Osteoblast (primary cell): Measurements from ENCODE around the gene GPR132. TPM values are rescaled to one million over a fixed set of nuclear protein-coding genes. Genes with fewer than 3 reads are reported as not detected.
"Not testable (repeated sequence)": the region's sequence is repeated elsewhere in the genome, so short reads cannot be mapped to it uniquely, and the experiment has no call there.

Experiments
- DNase-seq: peaks from one replicate; pipeline ENCODE4 v3.0.0; 2011; ENCODE audit warnings: low spot score, mixed read lengths; ENCODE audit not compliant: insufficient read length; ENCODE audit errors: missing footprints
- H2AFZ ChIP-seq: 2 replicates; pipeline ENCODE4 v1.6.0; 2011; ENCODE audit warnings: mild to moderate bottlenecking, low read length
- H3K27ac ChIP-seq: 2 replicates; pipeline ENCODE4 v1.5.1; 2011; ENCODE audit warnings: mild to moderate bottlenecking, low read depth, low read length, moderate library complexity
- H3K27me3 ChIP-seq: 2 replicates; pipeline ENCODE4 v1.6.0; 2012; ENCODE audit warnings: mild to moderate bottlenecking, control low read depth, inconsistent platforms, low read length, moderate library complexity; ENCODE audit not compliant: insufficient read depth
- H3K36me3 ChIP-seq: 2 replicates; pipeline ENCODE4 v1.5.1; 2011; ENCODE audit warnings: mild to moderate bottlenecking, low read length, control low read depth, moderate library complexity; ENCODE audit not compliant: insufficient read depth
- H3K4me1 ChIP-seq: 2 replicates; pipeline ENCODE4 v1.5.1; 2011; ENCODE audit warnings: mild to moderate bottlenecking, low read length, control low read depth, moderate library complexity; ENCODE audit not compliant: insufficient read depth
- H3K4me2 ChIP-seq: 2 replicates; pipeline ENCODE4 v1.6.0; 2011; ENCODE audit warnings: mild to moderate bottlenecking, low read length; ENCODE audit not compliant: insufficient read depth
- H3K4me3 ChIP-seq: fragments of 200-600 bp; sonication (generic); 3 replicates; pipeline ENCODE4 v1.5.1; 2012; ENCODE audit warnings: mild to moderate bottlenecking, low read length, inconsistent platforms; ENCODE audit not compliant: insufficient read depth
- H3K79me2 ChIP-seq: 2 replicates; pipeline ENCODE4 v1.6.0; 2012; ENCODE audit warnings: mild to moderate bottlenecking, low read length, control low read depth, inconsistent platforms; ENCODE audit not compliant: insufficient read depth
- H3K9me3 ChIP-seq: 2 replicates; pipeline ENCODE4 v1.5.1; 2011; ENCODE audit warnings: low read depth, low read length, control low read depth
- H4K20me1 ChIP-seq: 2 replicates; pipeline ENCODE4 v1.6.0; 2012; ENCODE audit warnings: mild to moderate bottlenecking, low read length, control low read depth; ENCODE audit not compliant: insufficient read depth
- total RNA-seq: library from RNA; depleted of rRNA; stranded (reverse); fragments of >200 nt; gene quantifications from 2 replicates; pipeline ENCODE4 v1.2.3, GENCODE V29; 2012
- TF ChIP-seq, protein P1 (sequence below): IDR thresholded peaks from 2 replicates; pipeline ENCODE4 v1.5.1; 2011; ENCODE audit warnings: mild to moderate bottlenecking, low read depth, low read length, moderate library complexity; ENCODE audit errors: extremely low read depth

Gene GPR132
- total RNA-seq, 1 donor = under 0.01 TPM

- no peaks in the 10 kb centered on the region for H3K9me3 ChIP-seq
- TF ChIP-seq, protein P1, sequence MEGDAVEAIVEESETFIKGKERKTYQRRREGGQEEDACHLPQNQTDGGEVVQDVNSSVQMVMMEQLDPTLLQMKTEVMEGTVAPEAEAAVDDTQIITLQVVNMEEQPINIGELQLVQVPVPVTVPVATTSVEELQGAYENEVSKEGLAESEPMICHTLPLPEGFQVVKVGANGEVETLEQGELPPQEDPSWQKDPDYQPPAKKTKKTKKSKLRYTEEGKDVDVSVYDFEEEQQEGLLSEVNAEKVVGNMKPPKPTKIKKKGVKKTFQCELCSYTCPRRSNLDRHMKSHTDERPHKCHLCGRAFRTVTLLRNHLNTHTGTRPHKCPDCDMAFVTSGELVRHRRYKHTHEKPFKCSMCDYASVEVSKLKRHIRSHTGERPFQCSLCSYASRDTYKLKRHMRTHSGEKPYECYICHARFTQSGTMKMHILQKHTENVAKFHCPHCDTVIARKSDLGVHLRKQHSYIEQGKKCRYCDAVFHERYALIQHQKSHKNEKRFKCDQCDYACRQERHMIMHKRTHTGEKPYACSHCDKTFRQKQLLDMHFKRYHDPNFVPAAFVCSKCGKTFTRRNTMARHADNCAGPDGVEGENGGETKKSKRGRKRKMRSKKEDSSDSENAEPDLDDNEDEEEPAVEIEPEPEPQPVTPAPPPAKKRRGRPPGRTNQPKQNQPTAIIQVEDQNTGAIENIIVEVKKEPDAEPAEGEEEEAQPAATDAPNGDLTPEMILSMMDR = no peak
- H3K4me2 ChIP-seq = no peak overlapping the region
- peak; percentile 73 for DNase-seq
- H3K36me3 ChIP-seq = no peaks in the 10 kb centered on the region
- H2AFZ ChIP-seq = no peak overlapping the region
- no peaks in the 10 kb centered on the region for H3K79me2 ChIP-seq
- H4K20me1 ChIP-seq = no peaks in the 10 kb centered on the region
- H3K4me3 ChIP-seq = no peak overlapping the region
- H3K4me1 ChIP-seq = no peaks in the 10 kb centered on the region
- H3K27me3 ChIP-seq = no peaks in the 10 kb centered on the region
- no peak overlapping the region for H3K27ac ChIP-seq
Measured at GRCh38 chr14:105042813-105043212, 22.4 kb downstream of the GPR132 start.

GRCh38 chr14:105041841-105042765 lies 23.1 kb downstream of the GPR132 start:
- TF ChIP-seq, protein P1 = no peak
- Histone ChIP-seq H3K4me2 (no peak overlapping the region), H3K27ac (no peak overlapping the region), H2AFZ (no peak overlapping the region), H3K27me3 (no peaks in the 10 kb centered on the region), H3K36me3 (no peaks in the 10 kb centered on the region), H3K9me3 (no peaks in the 10 kb centered on the region), H3K4me3 (no peak overlapping the region), H4K20me1 (no peaks in the 10 kb centered on the region), H3K4me1 (no peaks in the 10 kb centered on the region), H3K79me2 (no peaks in the 10 kb centered on the region)
- peak; percentile 71 for DNase-seq

- Histone ChIP-seq H3K36me3 (no peaks in the 10 kb centered on the region), H3K27ac (no peak overlapping the region), H3K4me3 (no peak overlapping the region), H3K27me3 (no peaks in the 10 kb centered on the region), H3K4me1 (no peaks in the 10 kb centered on the region), H3K9me3 (no peaks in the 10 kb centered on the region), H3K4me2 (peak overlapping the region; percentile 43), H4K20me1 (no peaks in the 10 kb centered on the region), H2AFZ (peak overlapping the region; percentile 88), H3K79me2 (no peaks in the 10 kb centered on the region)
- peak; percentile 26 for DNase-seq
- TF ChIP-seq, protein P1 = no peak
Measured at GRCh38 chr14:105039458-105040205, 25.6 kb downstream of the GPR132 start.

DNA sequence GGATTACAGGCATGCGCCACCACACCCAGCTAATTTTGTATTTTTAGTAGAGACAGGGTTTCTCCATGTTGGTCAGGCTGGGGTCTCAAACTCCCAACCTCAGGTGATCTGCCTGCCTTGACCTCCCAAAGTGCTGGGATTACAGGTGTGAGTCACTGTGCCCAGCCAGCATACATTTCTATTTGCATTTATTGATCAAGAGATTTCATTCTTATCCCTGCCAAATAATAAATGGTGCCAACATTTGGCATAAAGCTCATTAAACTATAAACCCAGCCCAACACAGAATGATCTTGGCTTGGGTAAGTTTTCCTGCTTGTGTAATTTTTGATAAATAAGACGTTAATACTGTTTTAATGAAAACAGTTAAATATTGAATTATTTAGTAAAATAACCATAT lies 29.6 kb downstream of the GPR132 start:
- H3K27me3 ChIP-seq, H2AFZ ChIP-seq, H3K4me2 ChIP-seq, H3K27ac ChIP-seq, DNase-seq, H3K36me3 ChIP-seq, H4K20me1 ChIP-seq, H3K9me3 ChIP-seq, H3K79me2 ChIP-seq, H3K4me1 ChIP-seq, H3K4me3 ChIP-seq: not testable (repeated sequence)
